B cell (primary cell): ENCODE measurements around the gene MGA. TPM values are rescaled to one million over a fixed set of nuclear protein-coding genes. Genes with fewer than 3 reads are reported as not detected.

ENCODE experiments used
- ATAC-seq: fragments of 200-7000 bp; cut with Tn5 transposase; one replicate; pipeline ENCODE4 v1.10.0; 2021; ENCODE audit warnings: low read depth, mild to moderate bottlenecking, moderate number of reproducible peaks, moderate library complexity
- CTCF ChIA-PET: fragments of 350-600 bp; sonication (Branson Sonifier 250); formaldehyde crosslinking; loops from one replicate; lab custom pipeline; 2021; ENCODE audit warnings: antibody characterized with exemption, inconsistent platforms; lab: Charles Lee
- POLR2A ChIA-PET: fragments of 350-600 bp; sonication (Branson Sonifier 250); formaldehyde crosslinking; loops from one replicate; lab custom pipeline; 2021; ENCODE audit warnings: antibody characterized with exemption; lab: Charles Lee
- DNase-seq: peaks from one replicate; pipeline ENCODE4 v3.0.0; 2013
- H2AFZ ChIP-seq: 2 replicates; pipeline ENCODE4 v1.6.1; 2012; ENCODE audit warnings: mild to moderate bottlenecking, low read depth, low read length; ENCODE audit not compliant: insufficient read depth, poor library complexity, severe bottlenecking
- H3K27ac ChIP-seq, 2 donors: 1 replicate in 1 of 2; 2 replicates in 1 of 2; pipeline ENCODE4 v1.5.1; 2012 to 2013; ENCODE audit warnings: low read length in 2 of 2, mild to moderate bottlenecking in 2 of 2, moderate library complexity in 1 of 2
- H3K27me3 ChIP-seq, 4 experiments: fragments of 200-600 bp in 1 of 4; sonication (generic) in 1 of 4; replicated peaks in 1 of 4; 1 replicate in 2 of 4; 2 replicates in 2 of 4; pipeline versions ENCODE4 v1.6.1 to v1.7.0; 2013 to 2016; ENCODE audit warnings: low read length in 3 of 4, mild to moderate bottlenecking in 2 of 4, mixed read lengths in 1 of 4, moderate library complexity in 1 of 4; ENCODE audit not compliant: insufficient read depth in 4 of 4, control insufficient read depth in 3 of 4; ENCODE audit errors: control extremely low read depth in 1 of 4
- H3K36me3 ChIP-seq, 2 experiments: replicated peaks in 1 of 2; 1 replicate in 1 of 2; 2 replicates in 1 of 2; pipeline versions ENCODE4 v1.6.1 to v1.7.1; 2013; ENCODE audit warnings: low read length in 1 of 2; ENCODE audit not compliant: insufficient read depth in 2 of 2, control insufficient read depth in 1 of 2; ENCODE audit errors: control extremely low read depth in 1 of 2, extremely low read depth in 1 of 2
- H3K4me1 ChIP-seq, 2 donors: fragments of 200-600 bp in 1 of 2; sonication (generic) in 1 of 2; 1 replicate in 1 of 2; 2 replicates in 1 of 2; pipeline versions ENCODE4 v1.5.1 to v1.6.1; 2013 to 2017; ENCODE audit warnings: low read length in 2 of 2; ENCODE audit not compliant: control insufficient read depth in 2 of 2, insufficient read depth in 2 of 2
- H3K4me2 ChIP-seq: replicated peaks from 2 replicates; pipeline ENCODE3; 2012; ENCODE audit warnings: mild to moderate bottlenecking, low read depth, low read length; ENCODE audit not compliant: poor library complexity, severe bottlenecking
- H3K4me3 ChIP-seq, 5 experiments: fragments of 200-600 bp in 1 of 5; sonication (generic) in 1 of 5; 1 replicate in 3 of 5; 2 replicates in 2 of 5; pipeline versions ENCODE4 v1.5.1 to v1.7.0; 2011 to 2016; ENCODE audit warnings: low read length in 4 of 5, mild to moderate bottlenecking in 4 of 5, low read depth in 2 of 5, control low read depth in 1 of 5, moderate library complexity in 1 of 5; ENCODE audit not compliant: insufficient read depth in 1 of 5; ENCODE audit errors: control extremely low read depth in 1 of 5, extremely low read depth in 1 of 5
- H3K79me2 ChIP-seq: fragments of 200-600 bp; sonication (generic); one replicate; pipeline ENCODE4 v1.6.0; 2016; ENCODE audit warnings: low read length; ENCODE audit not compliant: control insufficient read depth, insufficient read depth
- H3K9ac ChIP-seq: fragments of 200-600 bp; sonication (generic); 2 replicates; pipeline ENCODE4 v1.6.1; 2017; ENCODE audit warnings: mild to moderate bottlenecking, low read length, moderate library complexity
- H3K9me3 ChIP-seq, 3 donors: one replicate each; pipeline versions ENCODE4 v1.6.1 to v1.7.1; 2013; ENCODE audit warnings: low read length in 2 of 3; ENCODE audit not compliant: control insufficient read depth in 2 of 3, insufficient read depth in 1 of 3; ENCODE audit errors: control extremely low read depth in 1 of 3
- H4K20me1 ChIP-seq: 2 replicates; pipeline ENCODE4 v1.6.0; 2012; ENCODE audit warnings: mild to moderate bottlenecking, low read length; ENCODE audit not compliant: insufficient read depth, control insufficient read depth, poor library complexity, severe bottlenecking
- H3K27ac Mint-ChIP-seq: one replicate; pipeline ENCODE4 v1.8.0; 2021; ENCODE audit warnings: mixed read lengths
- H3K27me3 Mint-ChIP-seq: one replicate; pipeline ENCODE4 v1.8.0; 2021; ENCODE audit warnings: mixed read lengths
- H3K4me1 Mint-ChIP-seq: one replicate; pipeline ENCODE4 v1.8.0; 2021; ENCODE audit warnings: mixed read lengths
- H3K4me3 Mint-ChIP-seq: one replicate; pipeline ENCODE4 v1.8.0; 2021; ENCODE audit warnings: mixed read lengths
- H3K9me3 Mint-ChIP-seq: one replicate; pipeline ENCODE4 v1.8.0; 2022; ENCODE audit warnings: mixed read lengths; ENCODE audit not compliant: insufficient read depth
- CTCF ChIP-seq: fragments of 200-600 bp; IDR thresholded peaks from one replicate; pipeline ENCODE4 v1.8.0; 2022; ENCODE audit warnings: antibody characterized with exemption, mild to moderate bottlenecking
- EZH2 ChIP-seq: IDR thresholded peaks from 2 replicates; pipeline ENCODE4 v1.6.1; 2012; ENCODE audit warnings: borderline replicate concordance, low read depth, mild to moderate bottlenecking, moderate library complexity, low read length; ENCODE audit not compliant: insufficient read depth, poor library complexity, severe bottlenecking
- WGBS: methylation state at CpG from one replicate; pipeline ENCODE4 v1.1.5; 2013; ENCODE audit warnings: missing lambda C conversion rate; ENCODE audit not compliant: insufficient coverage; 5-methylcytosine and 5-hydroxymethylcytosine counted together
- intact Hi-C: fragments of 100-400 bp; cut with micrococcal nuclease; formaldehyde crosslinking; loops from one replicate; pipeline ENCODE4 v1.10.0; 2022
- polyA plus RNA-seq: library from polyadenylated mRNA; depleted of rRNA; stranded (reverse); fragments of >200 nt; gene quantifications from 2 replicates; pipeline ENCODE4 v1.2.3, GENCODE V29; 2012
- total RNA-seq, 2 donors: library from RNA; stranded (reverse); fragments of 120-200 nt in 1 of 2; gene quantifications; 1 replicate in 1 of 2; 2 replicates in 1 of 2; pipeline versions ENCODE4 v1.2.3 to v1.2.4, GENCODE V29; 2013 to 2022

The MGA gene
- total and polyA plus RNA-seq, 2 donors (not counting 1 experiment from before 2014, with no cell fraction given) = 5.4 to 79.7 TPM

GRCh38 chr15:41688671-41689070, 28.5 kb downstream of the MGA start:
- TF ChIP-seq CTCF (no peak), EZH2 (no peak)
- Mint-ChIP-seq H3K4me1 (peaks cover 64% of the 10 kb centered on the region), H3K4me3 (no peak overlapping the region), H3K27me3 (no peaks in the 10 kb centered on the region), H3K9me3 (no peaks in the 10 kb centered on the region), H3K27ac (no peak overlapping the region)
- no peaks in the 10 kb centered on the region for H3K27me3 ChIP-seq
- no CpG with 5 or more reads among the region's 2 CpGs for WGBS
- H3K36me3 ChIP-seq = peaks cover 0 to 4% of the 10 kb centered on the region in 2 experiments
- H3K79me2 ChIP-seq = peaks cover 97% of the 10 kb centered on the region
- H3K4me3 ChIP-seq = no peak overlapping the region
- peaks cover 13 to 29% of the 10 kb centered on the region in 2 donors for H3K4me1 ChIP-seq
- peak overlapping the region in 1 of 2 donors; percentile 18 for H3K27ac ChIP-seq
- no peaks in the 10 kb centered on the region for H3K9me3 ChIP-seq
- H4K20me1 ChIP-seq = peaks cover 71% of the 10 kb centered on the region
- POLR2A ChIA-PET = interaction anchor here (0.6 kb wide), 1 partner anchor 35 kb away, joined by 3 read pairs; no protein-coding TSS in a partner anchor
- ATAC-seq (no peak), DNase-seq (no peak)
- no peak overlapping the region for H3K4me2 ChIP-seq
- no peak overlapping the region for H2AFZ ChIP-seq
- intact Hi-C loops = no loop called here
- CTCF ChIA-PET = interaction anchor here (0.6 to 1.3 kb wide), 5 partner anchors 13 to 205 kb away, joined by 3 read pairs; no protein-coding TSS in a partner anchor
- no peak overlapping the region for H3K9ac ChIP-seq

- H3K4me3 Mint-ChIP-seq = no peak overlapping the region
- Histone ChIP-seq H3K27me3 (no peaks in the 10 kb centered on the region), H3K79me2 (peaks cover 97% of the 10 kb centered on the region), H3K4me2 (no peak overlapping the region), H2AFZ (no peak overlapping the region), H3K4me1 (peaks cover 13 to 29% of the 10 kb centered on the region in 2 donors), H4K20me1 (peaks cover 67% of the 10 kb centered on the region), H3K36me3 (peaks cover 0 to 2% of the 10 kb centered on the region in 2 experiments), H3K27ac (peak overlapping the region in 1 of 2 donors; percentile 18), H3K4me3 (no peak overlapping the region), H3K9me3 (no peaks in the 10 kb centered on the region), H3K9ac (no peak overlapping the region)
- no peaks in the 10 kb centered on the region for H3K27me3 Mint-ChIP-seq
- ATAC-seq (no peak), DNase-seq (no peak)
- H3K4me1 Mint-ChIP-seq = peaks cover 62% of the 10 kb centered on the region
- WGBS = no CpG with 5 or more reads among the region's 1 CpG
- intact Hi-C loops = no loop called here
- TF ChIP-seq EZH2 = no peak
- no peak for TF ChIP-seq CTCF
- no peaks in the 10 kb centered on the region for H3K9me3 Mint-ChIP-seq
- no peak overlapping the region for H3K27ac Mint-ChIP-seq
- ChIA-PET CTCF (interaction anchor here (1.1 to 1.3 kb wide), 3 partner anchors 28 to 123 kb away, joined by 3 read pairs; no protein-coding TSS in a partner anchor), POLR2A (no interaction called here)
These were observed 28.9 kb downstream of the MGA start for GRCh38 chr15:41689083-41689482.
